IMR-90 (cell line): Measurements from ENCODE around the gene TINCR. TPM values are rescaled to one million over a fixed set of nuclear protein-coding genes. Genes with fewer than 3 reads are reported as not detected.

Experiments used
- ATAC-seq: fragments of 200-7000 bp; cut with Tn5 transposase; 2 replicates; pipeline ENCODE4 v1.9.1; 2020; ENCODE audit warnings: low read depth, mild to moderate bottlenecking, moderate library complexity
- BruUV-seq: library from RNA; stranded (reverse); fragments of 400-500 nt; replicated peaks from 2 replicates; lab custom pipeline; 2021; lab: Mats Ljungman, UMichigan
- CTCF ChIA-PET: fragments of 300-600 bp; formaldehyde crosslinking; extraction: SDS; loops from one replicate; lab custom pipeline; 2021; ENCODE audit warnings: antibody characterized with exemption; lab: Yijun Ruan, JAX
- POLR2A ChIA-PET: fragments of 300-600 bp; sonication (Branson Sonifier 250); formaldehyde crosslinking; loops from one replicate; lab custom pipeline; 2022; ENCODE audit warnings: antibody characterized with exemption; ENCODE audit not compliant: unreplicated experiment; lab: Charles Lee
- DNase-seq: peaks from one replicate; pipeline ENCODE4 v3.0.0; 2013
- H2AFZ ChIP-seq: replicated peaks from 2 replicates; pipeline ENCODE3; 2013; ENCODE audit warnings: low read length, mild to moderate bottlenecking; ENCODE audit not compliant: poor library complexity
- H2AK5ac ChIP-seq: 2 replicates; pipeline ENCODE4 v1.6.1; 2013; ENCODE audit warnings: low read depth, low read length, inconsistent platforms
- H2AK9ac ChIP-seq: replicated peaks from 2 replicates; pipeline ENCODE3; 2013; ENCODE audit warnings: mild to moderate bottlenecking, low read depth, low read length, moderate library complexity; ENCODE audit not compliant: poor library complexity
- H2BK120ac ChIP-seq: 2 replicates; pipeline ENCODE4 v1.6.1; 2013; ENCODE audit warnings: low read depth, low read length, inconsistent platforms
- H2BK15ac ChIP-seq: 3 replicates; pipeline ENCODE4 v1.6.1; 2013; ENCODE audit warnings: low read depth, low read length, inconsistent platforms
- H2BK20ac ChIP-seq: 2 replicates; pipeline ENCODE4 v1.6.1; 2013; ENCODE audit warnings: low read depth, mild to moderate bottlenecking, inconsistent platforms, low read length, moderate library complexity
- H2BK5ac ChIP-seq: 2 replicates; pipeline ENCODE4 v1.6.1; 2013; ENCODE audit warnings: mild to moderate bottlenecking, low read depth, low read length, inconsistent platforms; ENCODE audit not compliant: poor library complexity, severe bottlenecking
- H3K14ac ChIP-seq: replicated peaks from 2 replicates; pipeline ENCODE4 v1.6.1; 2013; ENCODE audit warnings: low read depth, low read length, inconsistent platforms
- H3K18ac ChIP-seq: 2 replicates; pipeline ENCODE4 v1.6.1; 2013; ENCODE audit warnings: low read depth, low read length, control low read depth
- H3K23ac ChIP-seq: 2 replicates; pipeline ENCODE4 v1.6.1; 2013; ENCODE audit warnings: low read depth, low read length, inconsistent platforms
- H3K27ac ChIP-seq: 2 replicates; pipeline ENCODE4 v1.5.1; 2013; ENCODE audit warnings: mild to moderate bottlenecking, control low read depth, low read length; ENCODE audit not compliant: insufficient read depth
- H3K27me3 ChIP-seq: 2 replicates; pipeline ENCODE4 v1.6.1; 2013; ENCODE audit warnings: low read length; ENCODE audit not compliant: control insufficient read depth, insufficient read depth
- H3K36me3 ChIP-seq: 2 replicates; pipeline ENCODE4 v1.6.1; 2013; ENCODE audit warnings: low read length, mixed read lengths; ENCODE audit not compliant: control insufficient read depth, insufficient read depth
- H3K4ac ChIP-seq: 2 replicates; pipeline ENCODE4 v1.6.1; 2013; ENCODE audit warnings: low read depth, low read length, inconsistent platforms
- H3K4me1 ChIP-seq: 2 replicates; pipeline ENCODE4 v1.6.1; 2013; ENCODE audit warnings: low read length, mixed read lengths; ENCODE audit not compliant: control insufficient read depth, insufficient read depth
- H3K4me2 ChIP-seq: 2 replicates; pipeline ENCODE4 v1.6.1; 2013; ENCODE audit warnings: low read depth, mild to moderate bottlenecking, control low read depth, low read length, moderate library complexity
- H3K4me3 ChIP-seq: 2 replicates; pipeline ENCODE4 v1.5.1; 2013; ENCODE audit warnings: low read depth, mild to moderate bottlenecking, control low read depth, low read length, moderate library complexity; ENCODE audit not compliant: insufficient read depth
- H3K56ac ChIP-seq: 2 replicates; pipeline ENCODE4 v1.6.1; 2013; ENCODE audit warnings: low read length, inconsistent platforms; ENCODE audit not compliant: insufficient read depth; ENCODE audit errors: extremely low read depth
- H3K79me1 ChIP-seq, 2 experiments: 2 replicates each; pipeline ENCODE4 v1.6.1; 2013; ENCODE audit warnings: low read length in 2 of 2, inconsistent platforms in 1 of 2, low read depth in 1 of 2
- H3K9ac ChIP-seq: 2 replicates; pipeline ENCODE4 v1.6.1; 2013; ENCODE audit warnings: low read depth, low read length, control low read depth
- H3K9me1 ChIP-seq: 2 replicates; pipeline ENCODE4 v1.6.1; 2013; ENCODE audit warnings: low read length, inconsistent platforms; ENCODE audit not compliant: insufficient read depth
- H3K9me3 ChIP-seq: 2 replicates; pipeline ENCODE4 v1.6.1; 2013; ENCODE audit warnings: low read length; ENCODE audit not compliant: control insufficient read depth, insufficient read depth
- H4K20me1 ChIP-seq: 2 replicates; pipeline ENCODE4 v1.6.1; 2013; ENCODE audit warnings: low read length, inconsistent platforms; ENCODE audit not compliant: insufficient read depth
- H4K5ac ChIP-seq: 2 replicates; pipeline ENCODE4 v1.6.1; 2013; ENCODE audit warnings: mild to moderate bottlenecking, low read depth, low read length, control low read depth
- H4K8ac ChIP-seq, 2 experiments: 2 replicates each; pipeline ENCODE4 v1.6.1; 2013; ENCODE audit warnings: low read depth in 2 of 2, low read length in 2 of 2, control low read depth in 1 of 2, inconsistent platforms in 1 of 2
- H4K91ac ChIP-seq: 2 replicates; pipeline ENCODE4 v1.6.1; 2013; ENCODE audit warnings: low read depth, low read length, inconsistent platforms; ENCODE audit not compliant: insufficient read depth
- BHLHE40 ChIP-seq: fragments of 150-350 bp; IDR thresholded peaks from 2 replicates; pipeline ENCODE4 v1.6.1; 2016; ENCODE audit warnings: mild to moderate bottlenecking, low read depth, low read length
- CEBPB ChIP-seq: IDR thresholded peaks from 2 replicates; pipeline ENCODE4 v1.6.1; 2012; ENCODE audit warnings: low read depth, low read length, improper control_type of control experiment
- CHD1 ChIP-seq: IDR thresholded peaks from 2 replicates; pipeline ENCODE4 v1.6.1; 2012; ENCODE audit warnings: low read depth, low read length, improper control_type of control experiment
- CTCF ChIP-seq: conservative IDR thresholded peaks from 2 replicates; pipeline ENCODE4 v1.5.1; 2012; ENCODE audit warnings: mild to moderate bottlenecking, low read depth, low read length, improper control_type of control experiment
- ELK1 ChIP-seq: fragments of 150-350 bp; IDR thresholded peaks from 2 replicates; pipeline ENCODE4 v1.6.1; 2016; ENCODE audit warnings: low read depth, mild to moderate bottlenecking, low read length, moderate library complexity, borderline replicate concordance
- FOS ChIP-seq: fragments of 150-350 bp; IDR thresholded peaks from 2 replicates; pipeline ENCODE4 v1.6.1; 2016; ENCODE audit warnings: low read depth, low read length
- MAFK ChIP-seq: IDR thresholded peaks from 2 replicates; pipeline ENCODE4 v1.6.1; 2012; ENCODE audit warnings: low read depth, low read length, improper control_type of control experiment
- MAZ ChIP-seq: IDR thresholded peaks from 2 replicates; pipeline ENCODE4 v1.6.1; 2012; ENCODE audit warnings: low read depth, mild to moderate bottlenecking, low read length, improper control_type of control experiment, moderate library complexity, borderline replicate concordance
- MXI1 ChIP-seq: IDR thresholded peaks from 2 replicates; pipeline ENCODE4 v1.6.1; 2012; ENCODE audit warnings: low read depth, mild to moderate bottlenecking, low read length, moderate library complexity, borderline replicate concordance
- NFE2L2 ChIP-seq: fragments of 150-350 bp; IDR thresholded peaks from 2 replicates; pipeline ENCODE4 v1.6.1; 2016; ENCODE audit warnings: low read depth, mild to moderate bottlenecking, low read length
- POLR2A ChIP-seq: IDR thresholded peaks from 2 replicates; pipeline ENCODE4 v1.6.1; 2012; ENCODE audit warnings: mild to moderate bottlenecking, low read depth, low read length
- RAD21 ChIP-seq: IDR thresholded peaks from 2 replicates; pipeline ENCODE4 v1.6.1; 2012; ENCODE audit warnings: low read length, improper control_type of control experiment
- RCOR1 ChIP-seq: IDR thresholded peaks from 2 replicates; pipeline ENCODE4 v1.6.1; 2012; ENCODE audit warnings: mild to moderate bottlenecking, low read length, improper control_type of control experiment; ENCODE audit not compliant: insufficient replicate concordance
- RFX5 ChIP-seq: IDR thresholded peaks from 2 replicates; pipeline ENCODE4 v1.8.0; 2012; ENCODE audit warnings: low read depth, mild to moderate bottlenecking, low read length, moderate library complexity
- SMC3 ChIP-seq: fragments of 150-350 bp; IDR thresholded peaks from 2 replicates; pipeline ENCODE4 v1.6.1; 2016; ENCODE audit warnings: low read depth, mild to moderate bottlenecking, antibody characterized with exemption, low read length, moderate library complexity
- USF2 ChIP-seq: fragments of 150-350 bp; IDR thresholded peaks from 2 replicates; pipeline ENCODE4 v1.6.1; 2017; ENCODE audit warnings: mild to moderate bottlenecking, antibody characterized with exemption, low read length, low read depth
- WGBS, 2 experiments: methylation state at CpG; one replicate each; pipeline versions ENCODE4 v1.1.5 to v1.1.7; 2013; ENCODE audit warnings: missing lambda C conversion rate in 2 of 2; ENCODE audit not compliant: insufficient read length in 1 of 2; ENCODE audit errors: extremely low coverage in 2 of 2; 5-methylcytosine and 5-hydroxymethylcytosine counted together
- dilution Hi-C: fragments of 300-500 bp; cut with HindIII; formaldehyde crosslinking; loops from one replicate; pipeline ENCODE4 v1.14.3; 2018; ENCODE audit warnings: low sequenced_read_pairs; ENCODE audit not compliant: unreplicated experiment
- in situ Hi-C: fragments of 300-500 bp; cut with MboI; formaldehyde crosslinking; loops from 3 replicates; pipeline ENCODE4 v1.14.3; 2019; ENCODE audit warnings: low sequenced_read_pairs, inconsistent platforms, mixed read lengths
- intact Hi-C: fragments of 100-400 bp; cut with micrococcal nuclease; formaldehyde crosslinking; loops from 2 replicates; pipeline ENCODE4 v1.10.0; 2022
- polyA plus RNA-seq, 3 experiments: library from polyadenylated mRNA; depleted of rRNA; stranded (reverse); fragments of >200 nt; gene quantifications; 2 replicates each; pipeline ENCODE4 v1.2.3, GENCODE V29; 2012; ENCODE audit warnings: low replicate concordance in 1 of 3
- total RNA-seq: library from RNA; depleted of rRNA; stranded (reverse); fragments of >200 nt; gene quantifications from 2 replicates; pipeline ENCODE4 v1.2.3, GENCODE V29; 2012

Gene TINCR
- total and polyA plus RNA-seq, 2 of the 4 experiments (the other 2 are of a cell fraction) = 0.05 TPM; not detected in 1

- H3K9ac ChIP-seq = no peak overlapping the region
- no peak overlapping the region for H2BK120ac ChIP-seq
- no peak overlapping the region for H3K23ac ChIP-seq
- H3K36me3 ChIP-seq = no peaks in the 10 kb centered on the region
- no peak overlapping the region for H2AK9ac ChIP-seq
- no peaks in the 10 kb centered on the region for H4K20me1 ChIP-seq
- H2BK20ac ChIP-seq = no peak overlapping the region
- H4K91ac ChIP-seq = no peak overlapping the region
- no peak for DNase-seq
- H2AK5ac ChIP-seq = no peak overlapping the region
- peaks cover 15% of the 10 kb centered on the region for H3K9me3 ChIP-seq
- H2AFZ ChIP-seq = no peak overlapping the region
- H3K18ac ChIP-seq = no peak overlapping the region
- ChIA-PET CTCF (no interaction called here), POLR2A (no interaction called here)
- no peak overlapping the region for H3K56ac ChIP-seq
- H4K8ac ChIP-seq = no peak overlapping the region
- no peak overlapping the region for H3K4me2 ChIP-seq
- dilution Hi-C loops = no loop called here
- intact Hi-C loops = no loop called here
- no peak overlapping the region for H3K4ac ChIP-seq
- H3K79me1 ChIP-seq = no peaks in the 10 kb centered on the region
- H3K27ac ChIP-seq = no peak overlapping the region
- H2BK15ac ChIP-seq = no peak overlapping the region
- H4K5ac ChIP-seq = no peak overlapping the region
- in situ Hi-C loops = no loop called here
- H3K27me3 ChIP-seq = peaks cover 14% of the 10 kb centered on the region; the same call in 1 of the 2 replicates
- no peak for ATAC-seq
- no TSS peak for BruUV-seq
- no peak overlapping the region for H3K14ac ChIP-seq
- 0 out of 2 replicates have a peak, but pooled peaks cover 2% of the 10 kb centered on the region for H3K4me1 ChIP-seq
- no peak overlapping the region for H2BK5ac ChIP-seq
- H3K9me1 ChIP-seq = no peaks in the 10 kb centered on the region
- no CpG with 5 or more reads among the region's 3 CpGs for WGBS, 2 experiments
- H3K4me3 ChIP-seq = no peak overlapping the region
- TF ChIP-seq FOS = no peak
- no peak for TF ChIP-seq CTCF
- TF ChIP-seq MXI1 = no peak
- no peak for TF ChIP-seq SMC3
- TF ChIP-seq USF2 = no peak
- no peak for TF ChIP-seq MAFK
- no peak for TF ChIP-seq POLR2A
- no peak for TF ChIP-seq CHD1
- TF ChIP-seq NFE2L2 = no peak
- no peak for TF ChIP-seq RFX5
- no peak for TF ChIP-seq ELK1
- no peak for TF ChIP-seq RAD21
- TF ChIP-seq MAZ = no peak
- TF ChIP-seq CEBPB = no peak
- TF ChIP-seq BHLHE40 = no peak
- TF ChIP-seq RCOR1 = no peak
Observed at GRCh38 chr19:5533257-5533656, 34.5 kb downstream of the TINCR start.
